WTC11 (cell line): ENCODE measurements around the gene IFT52. TPM values are rescaled to one million over a fixed set of nuclear protein-coding genes. Genes with fewer than 3 reads are reported as not detected.
A peak's percentile ranks its signal among the peaks of the same experiment; 100 is the strongest.

Experiments used
- ATAC-seq: fragments of 200-7000 bp; cut with Tn5 transposase; 2 replicates; pipeline ENCODE4 v1.10.0; 2021; ENCODE audit warnings: mild to moderate bottlenecking, moderate library complexity
- CTCF ChIA-PET: fragments of 300-600 bp; sonication (Branson Sonifier 250); formaldehyde crosslinking; loops from one replicate; lab custom pipeline; 2021; ENCODE audit warnings: antibody characterized with exemption; lab: Charles Lee
- POLR2A ChIA-PET: fragments of 350-600 bp; sonication (Branson Sonifier 250); formaldehyde crosslinking; loops from one replicate; lab custom pipeline; 2021; ENCODE audit warnings: antibody characterized with exemption; lab: Charles Lee
- DNase-seq: peaks from one replicate; pipeline ENCODE4 v3.0.0; 2021; ENCODE audit warnings: low spot score
- H3K27ac Mint-ChIP-seq: 2 replicates; pipeline ENCODE4 v1.8.0; 2021; ENCODE audit warnings: mixed read lengths
- H3K27me3 Mint-ChIP-seq: 2 replicates; pipeline ENCODE4 v1.8.0; 2021; ENCODE audit warnings: low read depth, mild to moderate bottlenecking, moderate library complexity, mixed read lengths
- H3K36me3 Mint-ChIP-seq: 2 replicates; pipeline ENCODE4 v1.8.0; 2021; ENCODE audit warnings: mixed read lengths
- H3K4me1 Mint-ChIP-seq: 2 replicates; pipeline ENCODE4 v1.8.0; 2022; ENCODE audit warnings: mixed read lengths
- H3K4me3 Mint-ChIP-seq: 2 replicates; pipeline ENCODE4 v1.8.0; 2021; ENCODE audit warnings: mild to moderate bottlenecking, moderate library complexity, mixed read lengths
- H3K9me3 Mint-ChIP-seq: 2 replicates; pipeline ENCODE4 v1.8.0; 2021; ENCODE audit warnings: mixed read lengths
- ATF1 ChIP-seq: sonication (generic); formaldehyde crosslinking; IDR thresholded peaks from 2 replicates; pipeline ENCODE4 v1.8.1; 2023; ENCODE audit warnings: mild to moderate bottlenecking, moderate library complexity, missing genetic modification reagents
- CTCF ChIP-seq: fragments of 200-600 bp; IDR thresholded peaks from 2 replicates; pipeline ENCODE4 v1.8.0; 2022; ENCODE audit warnings: antibody characterized with exemption
- ESRRA ChIP-seq: sonication (generic); formaldehyde crosslinking; IDR thresholded peaks from 2 replicates; pipeline ENCODE4 v1.8.1; 2022; ENCODE audit warnings: mild to moderate bottlenecking, missing genetic modification reagents, borderline replicate concordance
- FOXK1 ChIP-seq: sonication (generic); formaldehyde crosslinking; IDR thresholded peaks from 2 replicates; pipeline ENCODE4 v1.8.0; 2022; ENCODE audit warnings: mild to moderate bottlenecking, moderate library complexity, missing genetic modification reagents
- HMGA2 ChIP-seq: fragments of 250-450 bp; sonication (Bioruptor Pico); IDR thresholded peaks from 2 replicates; pipeline ENCODE4 v1.4.0; 2021; ENCODE audit warnings: mild to moderate bottlenecking, moderate library complexity
- HMGXB4 ChIP-seq: sonication (generic); formaldehyde crosslinking; IDR thresholded peaks from 2 replicates; pipeline ENCODE4 v1.8.1; 2023; ENCODE audit warnings: mild to moderate bottlenecking, moderate library complexity, missing genetic modification reagents
- IRF2 ChIP-seq: sonication (generic); formaldehyde crosslinking; IDR thresholded peaks from 2 replicates; pipeline ENCODE4 v1.8.0; 2022; ENCODE audit warnings: low read depth, missing genetic modification reagents, borderline replicate concordance
- JUN ChIP-seq: sonication (generic); formaldehyde crosslinking; IDR thresholded peaks from 2 replicates; pipeline ENCODE4 v1.8.0; 2023; ENCODE audit warnings: mild to moderate bottlenecking, missing genetic modification reagents
- MXD4 ChIP-seq: fragments of 250-450 bp; sonication (Bioruptor Pico); IDR thresholded peaks from 2 replicates; pipeline ENCODE4 v1.8.0; 2021; ENCODE audit warnings: mild to moderate bottlenecking, moderate library complexity, borderline replicate concordance
- NFYB ChIP-seq: sonication (generic); formaldehyde crosslinking; conservative IDR thresholded peaks from 2 replicates; pipeline ENCODE4 v1.8.0; 2022; ENCODE audit warnings: low read depth, missing genetic modification reagents
- PREB ChIP-seq: sonication (generic); formaldehyde crosslinking; IDR thresholded peaks from 2 replicates; pipeline ENCODE4 v1.8.1; 2022; ENCODE audit warnings: mild to moderate bottlenecking, missing genetic modification reagents, moderate library complexity, borderline replicate concordance
- SMAD4 ChIP-seq: sonication (generic); formaldehyde crosslinking; IDR thresholded peaks from 2 replicates; pipeline ENCODE4 v1.8.0; 2022; ENCODE audit warnings: mild to moderate bottlenecking, missing genetic modification reagents
- TCF7 ChIP-seq: sonication (generic); formaldehyde crosslinking; IDR thresholded peaks from 2 replicates; pipeline ENCODE4 v1.8.0; 2022; ENCODE audit warnings: mild to moderate bottlenecking, low read depth, missing genetic modification reagents, moderate library complexity
- ZBTB21 ChIP-seq: sonication (generic); formaldehyde crosslinking; IDR thresholded peaks from 2 replicates; pipeline ENCODE4 v1.8.1; 2023; ENCODE audit warnings: mild to moderate bottlenecking, missing genetic modification reagents, borderline replicate concordance
- ZNF121 ChIP-seq: sonication (generic); formaldehyde crosslinking; IDR thresholded peaks from 2 replicates; pipeline ENCODE4 v1.8.0; 2023; ENCODE audit warnings: missing genetic modification reagents
- ZNF232 ChIP-seq: sonication (generic); formaldehyde crosslinking; IDR thresholded peaks from 2 replicates; pipeline ENCODE4 v1.8.0; 2022; ENCODE audit warnings: mild to moderate bottlenecking, missing genetic modification reagents
- ZNF317 ChIP-seq: sonication (generic); formaldehyde crosslinking; IDR thresholded peaks from 2 replicates; pipeline ENCODE4 v1.8.1; 2023; ENCODE audit warnings: low read depth, mild to moderate bottlenecking, moderate library complexity, missing genetic modification reagents, borderline replicate concordance
- ZNF396 ChIP-seq: fragments of 250-450 bp; sonication (Bioruptor Pico); IDR thresholded peaks from 2 replicates; pipeline ENCODE4 v1.8.0; 2021; ENCODE audit warnings: mild to moderate bottlenecking, moderate library complexity, borderline replicate concordance
- total RNA-seq: library from RNA; stranded (reverse); gene quantifications from 3 replicates; pipeline ENCODE4 v1.2.3, GENCODE V29; 2021
- TF ChIP-seq, protein P1 (sequence below): sonication (generic); formaldehyde crosslinking; IDR thresholded peaks from 2 replicates; pipeline ENCODE4 v1.8.1; 2023; ENCODE audit warnings: mild to moderate bottlenecking, missing genetic modification reagents
- TF ChIP-seq, protein P2 (sequence below): sonication (generic); formaldehyde crosslinking; IDR thresholded peaks from 2 replicates; pipeline ENCODE4 v1.8.0; 2022; ENCODE audit warnings: mild to moderate bottlenecking, missing genetic modification reagents
- TF ChIP-seq, protein P3 (sequence below): sonication (generic); formaldehyde crosslinking; conservative IDR thresholded peaks from 2 replicates; pipeline ENCODE4 v1.8.1; 2022; ENCODE audit warnings: mild to moderate bottlenecking, missing genetic modification reagents
- TF ChIP-seq, protein P4 (sequence below): sonication (generic); formaldehyde crosslinking; IDR thresholded peaks from 2 replicates; pipeline ENCODE4 v1.8.1; 2022; ENCODE audit warnings: low read depth, mild to moderate bottlenecking, moderate library complexity, missing genetic modification reagents, borderline replicate concordance

Gene IFT52
- total RNA-seq, 1 experiment from 2014 or later, result 27.5 TPM

DNA sequence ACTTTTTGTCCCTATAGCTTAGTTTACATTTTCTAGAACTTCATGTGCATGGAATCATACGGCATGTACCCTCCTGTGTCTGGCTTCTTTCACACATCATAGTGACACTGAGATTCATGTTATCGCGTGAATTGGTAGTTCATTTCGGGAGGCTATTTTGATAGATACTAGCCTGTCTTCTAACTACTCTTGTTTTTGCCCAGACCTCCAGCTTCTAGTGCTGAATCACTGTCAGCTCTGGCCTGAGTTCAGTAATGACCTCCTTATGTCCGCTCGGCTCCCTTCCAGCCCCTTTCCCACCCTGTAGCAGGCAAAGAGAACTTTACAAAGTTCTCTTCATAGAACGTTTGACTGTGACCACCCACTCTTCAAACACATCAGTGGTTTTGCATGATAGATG is 90.2 kb downstream of the IFT52 start:
- no peak for TF ChIP-seq IRF2 (CRISPR knock-in tag)

DNA sequence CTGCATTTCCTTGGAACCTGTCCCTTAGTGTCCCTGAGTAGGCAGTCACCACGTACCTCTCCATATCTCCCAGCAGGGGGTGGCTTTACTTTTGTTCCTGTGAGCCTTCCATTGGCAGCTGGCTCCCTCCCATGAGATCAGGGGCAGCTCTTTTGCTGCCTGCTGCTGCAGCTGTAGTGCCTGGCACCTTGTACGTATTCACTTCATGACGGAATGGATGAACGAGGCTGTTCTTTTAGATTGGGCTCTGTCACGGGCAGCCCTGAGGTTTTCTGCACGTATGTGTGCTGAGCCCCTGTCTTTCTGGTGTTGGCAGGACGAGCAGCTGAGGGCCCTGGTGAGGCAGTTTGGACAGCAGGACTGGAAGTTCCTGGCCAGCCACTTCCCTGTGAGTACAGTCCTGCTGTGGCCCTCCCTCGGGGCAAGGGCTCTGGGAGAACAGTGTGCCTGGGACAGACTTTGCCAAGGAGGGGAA is 90.8 kb downstream of the IFT52 start:
- Mint-ChIP-seq H3K4me1 (peaks cover 7% of the 10 kb centered on the region), H3K36me3 (peaks cover 39% of the 10 kb centered on the region), H3K27me3 (no peaks in the 10 kb centered on the region), H3K27ac (peak overlapping the region; percentile 5; the same call in 1 of the 2 replicates), H3K9me3 (no peaks in the 10 kb centered on the region), H3K4me3 (no peak overlapping the region)
- ATAC-seq, result no peak
- DNase-seq, result no peak
- POLR2A ChIA-PET, result no interaction called here
- CTCF ChIA-PET, result interaction anchor here (0.8 kb wide), 1 partner anchor 233 kb away, joined by 4 read pairs; no protein-coding TSS in a partner anchor
- TF ChIP-seq FOXK1 (CRISPR knock-in tag), result no peak
- no peak for TF ChIP-seq SMAD4
- TF ChIP-seq TCF7 (CRISPR knock-in tag), result no peak
- no peak for TF ChIP-seq CTCF
- TF ChIP-seq NFYB (CRISPR knock-in tag), result no peak
- TF ChIP-seq ZNF232, result no peak
- TF ChIP-seq ESRRA, result no peak
- no peak for TF ChIP-seq ZNF317 (CRISPR knock-in tag)
- TF ChIP-seq MXD4 (CRISPR knock-in tag), result no peak
- TF ChIP-seq PREB (CRISPR knock-in tag), result no peak
- no peak for TF ChIP-seq ZNF396 (CRISPR knock-in tag)
- TF ChIP-seq, protein P1, sequence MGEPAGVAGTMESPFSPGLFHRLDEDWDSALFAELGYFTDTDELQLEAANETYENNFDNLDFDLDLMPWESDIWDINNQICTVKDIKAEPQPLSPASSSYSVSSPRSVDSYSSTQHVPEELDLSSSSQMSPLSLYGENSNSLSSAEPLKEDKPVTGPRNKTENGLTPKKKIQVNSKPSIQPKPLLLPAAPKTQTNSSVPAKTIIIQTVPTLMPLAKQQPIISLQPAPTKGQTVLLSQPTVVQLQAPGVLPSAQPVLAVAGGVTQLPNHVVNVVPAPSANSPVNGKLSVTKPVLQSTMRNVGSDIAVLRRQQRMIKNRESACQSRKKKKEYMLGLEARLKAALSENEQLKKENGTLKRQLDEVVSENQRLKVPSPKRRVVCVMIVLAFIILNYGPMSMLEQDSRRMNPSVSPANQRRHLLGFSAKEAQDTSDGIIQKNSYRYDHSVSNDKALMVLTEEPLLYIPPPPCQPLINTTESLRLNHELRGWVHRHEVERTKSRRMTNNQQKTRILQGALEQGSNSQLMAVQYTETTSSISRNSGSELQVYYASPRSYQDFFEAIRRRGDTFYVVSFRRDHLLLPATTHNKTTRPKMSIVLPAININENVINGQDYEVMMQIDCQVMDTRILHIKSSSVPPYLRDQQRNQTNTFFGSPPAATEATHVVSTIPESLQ (CRISPR knock-in tag), result no peak

More for the DNA sequence above, 90.2 kb downstream of the IFT52 start:
- Mint-ChIP-seq H3K4me1 (peaks cover 7% of the 10 kb centered on the region), H3K4me3 (no peak overlapping the region), H3K9me3 (no peaks in the 10 kb centered on the region), H3K27ac (peak overlapping the region; percentile 73; the same call in 1 of the 2 replicates), H3K27me3 (no peaks in the 10 kb centered on the region), H3K36me3 (peaks cover 38% of the 10 kb centered on the region)
- no peak for DNase-seq
- POLR2A ChIA-PET, result no interaction called here
- CTCF ChIA-PET, result interaction anchor here (0.8 kb wide), 1 partner anchor 232 kb away, joined by 4 read pairs; no protein-coding TSS in a partner anchor
- no peak for ATAC-seq

DNA sequence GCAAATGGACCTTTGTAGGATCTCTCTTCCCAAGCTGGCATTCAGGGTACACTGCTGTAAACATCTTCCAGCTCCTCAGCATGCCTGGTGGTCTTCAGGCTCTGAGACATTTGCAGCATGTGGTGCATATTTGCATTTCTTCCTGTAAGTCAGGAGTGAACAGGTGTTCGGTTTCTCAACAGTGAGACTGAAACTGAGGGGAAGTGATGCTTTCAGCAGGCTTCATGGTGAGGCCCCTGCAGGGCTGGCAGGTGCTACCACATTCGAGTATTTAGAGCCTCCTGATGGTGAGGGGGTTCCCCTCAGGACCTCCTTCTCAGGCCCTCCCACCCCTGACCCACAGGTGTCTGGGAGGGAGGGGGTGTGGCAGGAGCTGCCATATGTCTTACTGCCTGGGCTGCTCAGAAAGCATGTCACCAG is 91.3 kb downstream of the IFT52 start:
- Mint-ChIP-seq H3K36me3 (peaks cover 39% of the 10 kb centered on the region), H3K27me3 (no peaks in the 10 kb centered on the region), H3K4me3 (no peak overlapping the region), H3K27ac (no peak overlapping the region), H3K4me1 (peaks cover 7% of the 10 kb centered on the region), H3K9me3 (no peaks in the 10 kb centered on the region)
- CTCF ChIA-PET, result no interaction called here
- ATAC-seq (no peak), DNase-seq (no peak)
- POLR2A ChIA-PET, result no interaction called here
- TF ChIP-seq ZNF121 (CRISPR knock-in tag), result no peak
- TF ChIP-seq, protein P2, sequence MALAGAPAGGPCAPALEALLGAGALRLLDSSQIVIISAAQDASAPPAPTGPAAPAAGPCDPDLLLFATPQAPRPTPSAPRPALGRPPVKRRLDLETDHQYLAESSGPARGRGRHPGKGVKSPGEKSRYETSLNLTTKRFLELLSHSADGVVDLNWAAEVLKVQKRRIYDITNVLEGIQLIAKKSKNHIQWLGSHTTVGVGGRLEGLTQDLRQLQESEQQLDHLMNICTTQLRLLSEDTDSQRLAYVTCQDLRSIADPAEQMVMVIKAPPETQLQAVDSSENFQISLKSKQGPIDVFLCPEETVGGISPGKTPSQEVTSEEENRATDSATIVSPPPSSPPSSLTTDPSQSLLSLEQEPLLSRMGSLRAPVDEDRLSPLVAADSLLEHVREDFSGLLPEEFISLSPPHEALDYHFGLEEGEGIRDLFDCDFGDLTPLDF, result no peak
- TF ChIP-seq HMGA2, result no peak
- no peak for TF ChIP-seq ZBTB21 (CRISPR knock-in tag)
- TF ChIP-seq, protein P3, sequence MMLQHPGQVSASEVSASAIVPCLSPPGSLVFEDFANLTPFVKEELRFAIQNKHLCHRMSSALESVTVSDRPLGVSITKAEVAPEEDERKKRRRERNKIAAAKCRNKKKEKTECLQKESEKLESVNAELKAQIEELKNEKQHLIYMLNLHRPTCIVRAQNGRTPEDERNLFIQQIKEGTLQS (CRISPR knock-in tag), result no peak
- TF ChIP-seq, protein P4, sequence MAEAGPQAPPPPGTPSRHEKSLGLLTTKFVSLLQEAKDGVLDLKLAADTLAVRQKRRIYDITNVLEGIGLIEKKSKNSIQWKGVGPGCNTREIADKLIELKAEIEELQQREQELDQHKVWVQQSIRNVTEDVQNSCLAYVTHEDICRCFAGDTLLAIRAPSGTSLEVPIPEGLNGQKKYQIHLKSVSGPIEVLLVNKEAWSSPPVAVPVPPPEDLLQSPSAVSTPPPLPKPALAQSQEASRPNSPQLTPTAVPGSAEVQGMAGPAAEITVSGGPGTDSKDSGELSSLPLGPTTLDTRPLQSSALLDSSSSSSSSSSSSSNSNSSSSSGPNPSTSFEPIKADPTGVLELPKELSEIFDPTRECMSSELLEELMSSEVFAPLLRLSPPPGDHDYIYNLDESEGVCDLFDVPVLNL (CRISPR knock-in tag), result no peak
- TF ChIP-seq HMGXB4 (CRISPR knock-in tag), result no peak
- TF ChIP-seq ATF1 (CRISPR knock-in tag), result no peak
- no peak for TF ChIP-seq JUN
- TF ChIP-seq SMAD4, result no peak
